HG03520 (cell line): ENCODE data around the gene ITPR1.

Experiments used
- ATAC-seq: cut with Tn5 transposase; IDR thresholded peaks from one replicate; pipeline ENCODE4 v1.9.1; 2021; ENCODE audit warnings: mild to moderate bottlenecking, moderate library complexity; ENCODE audit not compliant: unreplicated experiment

The ITPR1 gene

DNA sequence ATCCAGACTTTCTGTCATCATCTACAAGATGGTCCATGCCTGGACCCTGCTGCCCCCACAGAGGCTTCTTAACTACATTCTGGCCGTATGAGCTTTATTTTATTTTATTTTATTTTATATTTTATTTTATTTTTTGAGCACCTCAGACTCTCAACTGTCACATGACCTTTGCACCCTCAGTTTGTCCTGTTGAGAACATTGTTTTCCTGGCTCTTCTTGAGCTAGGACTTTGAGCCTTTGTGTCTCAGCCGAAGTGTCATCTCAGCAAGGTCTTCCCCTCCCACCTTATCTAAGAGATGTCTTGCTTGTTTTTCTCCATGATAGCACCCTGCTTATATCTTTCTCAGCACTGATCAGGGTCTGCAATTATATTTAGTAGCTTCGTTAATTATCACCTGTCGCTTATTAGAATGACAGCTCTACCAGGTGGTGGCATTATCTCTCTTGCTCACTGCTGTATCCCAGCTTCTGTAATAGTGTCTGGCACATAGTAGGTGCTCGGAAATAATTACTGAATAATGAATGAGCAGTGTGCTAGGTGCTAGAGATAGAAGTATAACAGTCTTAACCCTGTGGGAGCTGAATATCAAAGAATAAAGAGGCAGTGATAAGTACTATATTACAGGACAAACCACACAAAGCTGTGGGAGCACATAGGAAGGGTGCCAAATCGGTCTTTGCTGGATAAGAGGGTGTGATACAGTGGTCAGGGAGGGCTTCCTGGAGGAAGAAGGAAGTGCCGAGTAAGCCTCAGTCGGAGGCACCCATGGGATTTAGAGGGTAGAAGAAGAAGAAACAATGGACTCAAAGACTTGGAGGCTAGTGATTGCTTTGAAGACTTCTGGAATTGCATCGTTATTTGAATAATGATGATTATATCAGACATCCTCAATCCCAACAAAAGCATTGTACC lies 136.2 kb downstream of the ITPR1 start:
- no peak for ATAC-seq

DNA sequence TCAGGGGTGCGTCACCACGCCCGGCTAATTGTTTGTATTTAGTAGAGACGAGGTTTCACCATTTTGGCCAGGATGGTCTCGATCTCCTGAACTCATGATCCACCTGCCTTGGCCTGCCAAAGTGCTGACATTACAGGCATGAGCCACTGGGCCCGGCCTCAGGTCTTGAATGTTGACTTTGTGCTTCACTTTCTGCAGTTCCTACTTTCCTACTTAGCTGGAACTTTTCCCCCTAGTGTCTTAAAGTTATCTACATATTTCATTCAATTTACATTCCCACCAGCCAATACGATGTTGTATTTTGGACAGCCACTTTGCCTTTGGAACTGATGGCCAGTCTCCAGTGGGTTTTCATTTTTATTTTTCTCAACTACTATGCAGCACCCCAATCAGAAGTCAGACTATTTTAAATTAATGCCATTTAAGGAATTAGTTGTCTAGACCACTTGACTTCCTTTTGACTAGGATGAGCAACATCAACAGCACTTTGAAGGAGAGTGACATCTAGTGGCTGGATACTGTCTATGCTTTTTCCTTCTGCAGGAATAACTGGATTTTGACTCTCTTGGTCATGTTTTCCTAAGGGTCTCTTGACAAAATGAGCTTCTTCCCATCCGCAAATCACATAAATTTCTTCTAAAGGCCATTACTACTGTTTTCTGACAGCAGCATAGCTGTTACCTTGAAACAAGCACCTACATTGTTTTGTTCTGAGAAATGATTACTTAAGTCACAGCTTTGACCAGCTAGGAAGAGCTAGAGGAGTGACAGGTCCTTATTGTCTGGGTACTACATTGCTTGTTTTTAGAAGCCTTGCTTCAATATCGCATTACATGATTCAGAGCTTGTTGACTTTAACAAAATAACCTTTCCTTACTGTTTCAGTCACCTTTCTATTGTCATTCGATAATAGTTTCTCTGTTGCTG lies 140.2 kb downstream of the ITPR1 start:
- ATAC-seq = peak; percentile 77

DNA sequence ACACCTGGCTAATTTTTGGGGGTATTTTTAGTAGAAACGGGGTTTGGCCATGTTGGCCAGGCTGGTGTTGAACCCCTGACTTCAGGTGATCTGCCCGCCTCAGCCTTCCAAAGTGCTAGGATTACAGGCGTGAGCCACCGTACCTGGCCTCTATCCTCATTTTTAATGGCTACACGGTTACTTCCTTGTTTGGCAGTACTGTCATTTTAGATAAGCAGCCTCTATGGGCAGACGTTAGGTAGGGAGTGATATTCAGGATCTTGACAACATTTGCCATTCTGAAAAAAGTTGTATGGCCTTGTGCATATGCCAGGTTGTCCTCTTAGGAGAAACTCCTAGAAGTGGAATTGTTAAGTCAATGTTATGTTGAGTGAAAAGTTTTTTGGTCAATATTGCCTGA lies 141.7 kb downstream of the ITPR1 start:
- ATAC-seq = no peak

DNA sequence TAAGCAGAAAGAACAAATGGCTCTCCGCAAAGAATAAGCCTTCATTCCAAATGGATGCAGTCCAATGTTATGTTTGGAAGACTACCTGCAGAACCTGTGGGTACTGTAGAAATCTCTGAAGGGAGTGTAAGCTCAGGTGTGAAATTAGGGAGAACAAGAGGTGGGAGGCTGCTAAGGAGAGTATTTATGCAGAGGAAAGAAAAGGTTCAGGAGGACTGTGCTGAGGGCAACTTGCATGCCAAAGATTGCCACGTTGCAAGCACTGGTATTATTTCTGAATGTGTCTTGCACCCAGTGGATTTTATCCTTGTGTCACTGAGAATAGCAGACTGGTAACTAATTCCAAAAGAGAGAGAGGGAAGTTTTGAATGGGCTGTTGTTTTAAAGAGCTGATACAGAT lies 144.1 kb downstream of the ITPR1 start:
- no peak for ATAC-seq

DNA sequence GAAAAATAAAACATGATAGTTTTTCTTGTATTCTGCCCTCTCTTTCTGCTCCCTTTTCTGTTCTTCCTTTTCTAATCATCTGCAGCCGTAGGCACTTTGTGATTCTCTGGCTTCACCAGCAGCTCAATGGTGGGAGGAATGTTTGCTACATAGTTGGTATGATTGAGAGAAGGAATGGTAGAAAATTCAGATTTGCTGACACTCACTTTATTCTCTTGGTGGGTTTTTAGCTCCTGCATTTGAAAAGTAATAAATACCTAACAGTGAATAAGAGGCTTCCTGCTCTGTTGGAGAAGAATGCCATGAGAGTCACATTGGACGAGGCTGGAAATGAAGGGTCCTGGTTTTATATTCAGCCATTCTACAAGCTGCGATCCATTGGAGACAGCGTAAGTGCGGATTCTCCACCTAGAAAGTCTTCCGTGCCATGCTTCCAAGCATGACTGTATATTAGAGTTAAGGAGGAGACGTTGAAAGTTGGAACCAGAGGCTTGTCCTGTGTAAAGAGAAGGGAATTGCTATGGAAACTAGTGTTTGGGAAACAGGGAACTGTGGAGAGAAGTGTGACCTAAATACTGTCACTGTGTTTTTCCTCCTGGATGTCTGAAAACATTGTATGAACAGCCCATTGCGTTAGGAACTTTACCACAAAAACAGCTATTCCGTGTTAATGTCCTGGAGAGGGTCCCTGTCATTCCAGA lies 148.9 kb downstream of the ITPR1 start:
- ATAC-seq = no peak

DNA sequence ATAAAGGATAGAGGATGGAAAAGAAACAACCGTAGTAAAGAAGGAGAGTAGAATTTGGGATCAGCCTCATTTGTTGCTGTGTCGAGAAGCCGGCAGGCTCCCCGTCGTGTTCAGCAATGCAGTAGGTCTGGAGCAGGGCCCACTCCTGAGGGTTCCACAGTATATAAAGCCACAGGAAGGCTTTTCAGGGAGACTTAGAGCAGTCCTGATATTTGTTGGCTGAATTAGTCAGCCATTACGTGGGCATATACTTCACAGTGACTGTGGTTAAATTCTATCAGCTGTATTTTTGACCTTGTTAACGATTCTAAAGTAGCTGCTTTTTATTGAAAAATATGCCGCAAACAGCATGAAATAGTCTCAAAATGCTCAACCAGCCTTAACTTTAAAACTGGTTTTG lies 149.5 kb downstream of the ITPR1 start:
- no peak for ATAC-seq

DNA sequence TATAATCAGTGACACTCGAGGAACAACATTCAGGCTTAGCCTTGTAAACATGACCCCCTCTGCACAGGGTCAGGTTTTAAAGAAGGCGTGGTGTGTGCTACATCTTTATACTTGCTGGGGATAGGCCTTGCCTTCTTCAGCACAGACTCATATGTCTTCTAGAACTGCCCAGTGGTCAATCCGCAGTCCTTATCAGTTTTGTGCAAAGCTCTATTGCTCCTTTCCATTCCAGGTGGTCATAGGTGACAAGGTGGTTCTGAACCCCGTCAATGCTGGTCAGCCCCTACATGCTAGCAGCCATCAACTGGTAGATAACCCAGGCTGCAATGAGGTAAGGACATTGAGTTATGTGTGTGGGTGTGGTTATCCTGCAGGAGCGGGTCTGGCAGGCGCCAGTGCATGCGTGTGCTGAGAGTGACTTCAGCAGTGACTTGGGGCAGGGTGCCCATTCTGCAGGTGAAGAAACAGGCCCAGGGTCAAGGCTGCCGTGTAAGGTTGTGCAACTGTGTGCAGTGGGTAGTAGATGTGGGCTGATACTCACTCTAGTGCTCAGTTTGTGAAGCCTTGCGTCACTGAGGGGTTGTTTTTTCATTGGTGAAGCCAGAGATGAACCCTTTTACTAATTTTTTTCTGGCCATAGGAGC lies 150.9 kb downstream of the ITPR1 start:
- ATAC-seq = no peak

DNA sequence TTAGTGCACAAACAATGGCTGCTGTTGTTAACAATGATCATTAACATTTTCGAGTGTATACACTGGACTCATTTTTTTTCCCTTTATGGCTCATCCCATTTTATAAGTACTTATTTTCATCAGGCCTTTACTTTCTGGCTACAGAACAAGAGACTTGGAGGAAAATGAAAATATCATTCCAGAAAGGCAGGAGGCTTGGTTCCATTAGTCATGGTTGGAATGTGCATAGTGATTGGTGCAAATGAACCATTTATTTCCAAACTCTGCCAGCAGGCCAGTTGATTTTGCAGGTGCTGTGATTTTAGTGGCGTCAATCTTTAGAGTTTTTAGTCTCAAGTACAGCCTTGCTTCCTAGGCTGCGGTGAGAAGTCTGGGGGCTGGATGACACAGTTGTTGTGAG lies 151.8 kb downstream of the ITPR1 start:
- no peak for ATAC-seq

DNA sequence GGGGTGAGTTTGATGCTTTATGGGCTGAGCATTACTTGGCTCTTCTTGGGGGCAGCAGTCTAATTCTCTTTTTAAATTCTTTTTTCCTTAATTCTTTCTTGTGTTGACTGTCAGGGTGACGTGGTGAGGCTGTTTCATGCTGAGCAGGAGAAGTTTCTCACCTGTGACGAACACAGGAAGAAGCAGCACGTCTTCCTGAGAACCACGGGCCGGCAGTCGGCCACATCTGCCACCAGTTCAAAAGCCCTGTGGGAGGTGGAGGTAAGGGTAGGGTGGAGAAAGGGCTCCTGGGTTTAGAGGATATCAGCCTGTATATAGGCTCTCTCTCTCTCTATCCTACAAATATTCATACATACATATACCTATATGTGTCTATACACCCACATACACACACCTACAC lies 152.3 kb downstream of the ITPR1 start:
- no peak for ATAC-seq

DNA sequence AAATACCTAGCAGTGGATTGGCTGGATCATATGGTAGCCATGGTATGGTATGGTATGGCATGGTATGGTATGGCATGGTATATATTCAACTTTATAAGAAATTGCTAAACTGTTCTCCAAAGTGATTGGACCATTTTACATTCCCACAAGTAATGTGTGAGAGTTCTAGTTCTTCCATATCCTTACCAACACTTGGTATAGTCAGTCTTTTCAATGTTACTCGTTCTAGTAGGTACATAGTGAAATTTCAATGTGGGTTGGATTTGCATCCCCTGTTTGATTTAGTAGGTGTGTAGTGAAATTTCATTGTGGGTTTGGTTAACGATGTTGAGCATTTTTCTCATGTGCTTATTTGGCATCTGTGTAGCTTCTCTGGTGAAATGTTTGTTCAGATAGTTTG lies 154.3 kb downstream of the ITPR1 start:
- no peak for ATAC-seq

DNA sequence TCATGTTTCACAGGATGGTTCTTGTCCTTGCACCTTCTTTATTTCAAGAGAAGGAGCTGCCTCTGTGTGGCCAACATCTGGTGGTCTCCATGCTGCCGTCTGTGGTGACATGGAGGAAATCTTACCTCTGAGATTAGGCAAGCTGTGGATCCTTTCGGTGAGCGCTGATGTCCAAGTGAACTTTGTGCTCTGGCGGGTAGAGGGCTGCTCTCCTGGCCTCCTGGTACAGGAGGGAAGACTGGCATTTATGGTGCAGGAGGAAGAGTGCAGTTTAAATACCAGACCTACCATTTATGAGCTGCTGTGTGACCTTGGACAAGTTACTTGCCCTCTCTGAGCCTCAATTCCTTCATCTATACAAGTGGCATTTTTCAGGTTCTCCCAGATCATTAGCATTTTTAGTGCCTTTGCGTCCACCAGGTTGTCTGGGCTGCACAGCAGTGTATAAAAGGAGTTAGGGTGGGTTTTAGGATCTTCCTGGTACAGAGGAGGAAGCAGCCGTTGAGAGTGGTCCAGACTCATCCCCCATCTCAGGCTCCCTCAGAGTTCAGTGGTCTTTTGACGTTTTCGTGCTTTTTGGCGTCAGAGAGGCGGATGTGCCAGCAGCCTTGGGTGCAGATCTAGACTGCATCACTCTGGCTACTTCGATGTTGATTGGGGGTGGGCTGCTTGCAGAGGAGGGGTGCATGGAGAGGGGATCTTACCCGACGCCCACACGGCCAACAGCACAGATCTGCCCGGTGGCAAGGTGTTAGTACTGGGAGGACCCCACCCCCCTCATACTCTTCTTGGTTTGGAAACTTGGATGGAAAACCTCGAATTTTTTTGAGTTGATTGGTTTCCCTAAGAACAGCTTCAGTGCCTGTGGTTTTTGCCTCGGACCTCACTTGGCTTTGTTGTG lies 162.2 kb downstream of the ITPR1 start:
- ATAC-seq = no peak

DNA sequence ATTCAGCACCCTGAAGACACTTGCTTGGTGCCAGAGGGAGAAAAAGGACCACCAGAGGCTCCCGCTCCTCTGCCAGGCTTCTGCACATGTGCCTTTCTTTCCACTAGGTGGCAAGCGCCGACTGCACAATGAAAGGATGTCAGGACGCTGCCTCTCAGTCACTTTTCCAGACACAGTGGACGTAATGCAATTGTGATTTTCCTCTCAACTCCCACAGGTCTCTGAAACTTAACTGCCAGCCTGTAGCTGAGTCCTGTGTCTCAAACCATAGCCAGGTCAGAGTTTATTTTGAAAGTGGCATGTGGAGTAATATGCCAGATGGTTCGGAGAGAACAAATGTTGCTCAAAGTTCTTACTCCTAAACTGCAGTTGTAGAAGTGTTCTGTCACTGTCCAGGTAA lies 162.9 kb downstream of the ITPR1 start:
- ATAC-seq = no peak

DNA sequence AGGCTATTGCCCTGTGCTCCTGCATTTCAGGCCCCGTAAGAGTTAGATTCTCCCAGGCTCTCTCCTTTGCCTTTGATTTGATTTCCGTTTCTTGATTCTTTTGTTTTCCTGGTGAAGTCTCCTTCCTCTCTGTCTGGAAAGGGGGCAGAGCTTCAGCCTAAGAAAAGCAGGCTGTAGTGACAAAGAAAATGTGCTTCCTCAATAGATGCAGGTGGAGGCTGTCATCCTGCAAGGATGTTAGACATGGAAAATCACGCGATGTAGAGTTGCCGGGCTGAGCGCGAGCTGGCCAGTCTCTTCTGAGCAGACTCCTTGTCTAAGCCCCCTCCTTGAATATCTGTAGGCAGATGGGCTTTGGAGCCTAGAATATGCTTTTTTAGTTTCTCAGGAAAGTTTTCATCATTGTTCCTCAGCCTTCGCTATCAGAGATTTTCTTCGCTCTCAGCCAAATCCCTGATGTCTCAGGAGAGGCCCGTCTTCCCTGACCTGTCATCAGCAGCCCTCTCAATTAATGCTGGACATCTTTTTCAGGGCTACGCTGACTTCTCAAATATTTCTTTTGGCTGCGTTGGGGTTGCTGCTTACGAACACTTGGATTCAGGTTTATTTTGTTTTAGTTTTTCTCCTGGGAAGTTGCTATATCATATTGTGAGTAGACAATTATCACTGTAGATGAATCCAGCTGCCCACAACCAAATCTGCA lies 163.6 kb downstream of the ITPR1 start:
- ATAC-seq = no peak

DNA sequence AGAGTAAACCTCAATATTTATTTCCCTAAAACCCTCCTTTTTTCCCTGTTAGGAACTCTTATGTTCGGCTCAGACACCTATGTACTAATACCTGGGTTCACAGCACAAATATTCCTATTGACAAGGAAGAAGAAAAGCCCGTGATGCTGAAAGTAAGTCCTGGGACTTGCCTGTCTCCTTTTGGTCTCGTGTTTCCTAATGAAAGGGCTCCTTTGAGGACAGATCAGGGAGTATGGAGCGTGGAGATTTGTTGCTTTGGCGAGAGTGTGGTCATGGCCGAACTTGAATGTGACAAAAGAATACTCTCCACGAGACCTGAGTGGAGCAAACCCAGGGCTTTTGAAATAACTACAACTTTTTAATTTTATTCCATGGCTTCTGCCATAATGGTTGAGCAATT lies 167.8 kb downstream of the ITPR1 start:
- no peak for ATAC-seq

DNA sequence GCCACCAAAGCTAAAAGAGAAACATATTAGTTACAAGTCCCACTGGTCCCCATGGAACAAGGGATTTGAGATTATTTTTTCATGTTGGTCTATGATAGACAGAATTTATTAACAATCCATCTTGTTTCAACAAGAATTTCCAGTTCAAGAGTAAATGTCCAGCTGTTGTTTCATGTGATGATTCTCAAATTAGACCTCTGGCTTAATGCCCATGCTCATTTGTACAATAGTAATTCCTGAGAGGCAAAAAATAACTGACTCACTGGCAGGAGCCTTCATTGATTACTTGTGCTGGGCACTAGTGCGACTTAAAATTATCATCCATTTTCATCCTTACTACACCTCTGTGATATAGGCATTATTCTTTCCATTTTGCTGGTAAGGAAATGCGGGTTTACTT lies 171.3 kb downstream of the ITPR1 start:
- ATAC-seq = no peak

DNA sequence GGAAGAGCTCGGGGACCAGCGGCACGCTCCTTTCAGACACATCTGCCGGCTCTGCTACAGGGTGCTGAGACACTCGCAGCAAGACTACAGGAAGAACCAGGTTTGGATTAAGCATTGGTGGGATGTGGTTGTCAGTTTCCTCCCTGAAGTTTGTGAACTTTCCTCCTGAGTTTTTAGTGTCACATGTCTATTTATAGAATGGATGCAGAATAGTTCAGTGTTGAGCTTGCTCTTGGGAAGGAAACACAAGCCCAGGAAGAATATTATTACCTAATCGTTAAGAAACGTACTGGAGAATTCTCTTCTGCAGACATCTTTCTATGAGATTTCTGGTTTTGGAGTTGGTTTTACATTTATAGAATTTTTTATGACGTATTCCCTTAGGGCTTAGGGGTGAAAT lies 172.0 kb downstream of the ITPR1 start:
- ATAC-seq = no peak

DNA sequence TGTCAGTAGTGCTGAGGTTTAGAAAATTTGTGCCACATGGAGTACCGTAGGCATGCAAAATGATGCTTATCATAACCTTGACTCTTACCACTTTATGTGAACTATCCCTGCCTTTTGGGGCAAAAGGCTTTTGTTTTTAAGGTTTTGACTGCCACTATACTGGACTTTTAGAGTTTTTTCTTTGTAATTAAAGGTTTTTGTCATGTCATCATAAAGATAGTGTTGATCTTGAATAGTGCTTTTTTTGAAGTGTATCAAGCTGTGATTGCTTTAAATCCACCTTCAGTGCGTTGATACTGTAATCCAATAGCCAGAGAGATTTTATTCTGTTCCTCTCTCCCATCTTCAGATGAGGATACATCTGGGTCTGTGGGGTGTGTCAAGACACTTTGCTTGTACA lies 172.9 kb downstream of the ITPR1 start:
- ATAC-seq = no peak

DNA sequence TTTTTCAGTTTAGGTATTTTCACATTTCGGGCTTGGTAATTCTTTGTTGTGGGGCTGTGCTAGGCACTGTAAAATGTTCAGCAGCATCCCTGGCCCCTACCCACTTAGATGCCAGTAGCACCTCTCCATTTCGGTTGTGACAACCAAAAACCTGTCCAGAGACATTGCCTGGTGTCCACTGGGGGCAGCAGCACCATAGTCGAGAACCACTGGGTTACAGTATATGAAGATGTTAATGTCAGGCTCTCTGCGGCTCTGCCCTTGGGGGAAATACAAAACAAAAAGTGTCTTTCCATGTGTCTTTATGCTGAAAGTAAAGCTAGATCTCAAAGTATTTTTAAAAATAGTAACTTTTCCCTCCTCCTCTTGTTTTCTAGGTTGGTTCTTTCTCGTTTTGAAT lies 177.2 kb downstream of the ITPR1 start:
- ATAC-seq = no peak

DNA sequence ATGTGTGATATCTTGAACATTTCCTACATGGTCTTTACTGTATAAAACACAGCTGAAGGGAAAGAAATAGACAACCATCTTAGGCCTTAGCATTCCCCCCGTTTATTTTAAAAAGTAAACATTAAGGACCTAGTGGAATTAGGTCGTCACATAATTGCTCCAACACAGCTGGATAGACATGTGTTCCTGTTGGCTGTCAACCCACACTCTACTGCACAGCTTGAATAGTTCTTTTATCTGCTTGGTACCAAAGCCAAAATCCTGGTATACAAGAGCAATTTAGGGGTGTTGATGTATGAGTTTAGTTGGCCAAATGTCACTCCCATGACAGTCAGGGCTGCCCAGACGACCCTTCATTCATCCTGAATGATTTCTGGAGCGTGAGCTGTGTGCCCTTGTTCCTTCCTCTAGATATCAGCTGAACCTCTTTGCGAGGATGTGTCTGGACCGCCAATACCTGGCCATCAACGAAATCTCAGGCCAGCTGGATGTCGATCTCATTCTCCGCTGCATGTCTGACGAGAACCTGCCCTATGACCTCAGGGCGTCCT lies 179.7 kb downstream of the ITPR1 start:
- no peak for ATAC-seq
